ENCODE results near the gene SMPDL3A.

GRCh38 chr6:122785891-122786290 lies 3.2 kb upstream of the SMPDL3A start:
- TF ChIP-seq CTCF (IDR thresholded peaks at IDR 0.05), result no peak
- no peak for TF ChIP-seq EZH2 (IDR thresholded peaks at IDR 0.05; ENCODE audit: borderline replicate concordance, insufficient read depth, low read depth, low read length, poor library complexity, severe bottlenecking)

Measured in B cell (primary cell).